Measurements from ENCODE around the gene PTPRD.

- TF ChIP-seq CTCF (IDR thresholded peaks at IDR 0.05), result no peak
- no peak for TF ChIP-seq EZH2 (IDR thresholded peaks at IDR 0.05; ENCODE audit: borderline replicate concordance, insufficient read depth, low read depth, low read length, poor library complexity, severe bottlenecking)
Measured at GRCh38 chr9:8553444-8553843, 2059.4 kb downstream of the PTPRD start.

All from B cell (primary cell).